Ectodermal cell (in vitro differentiated cells): ENCODE measurements around the gene GAN.

ENCODE experiments used
- H3K27ac ChIP-seq: 2 replicates; pipeline ENCODE4 v1.7.0; 2013; ENCODE audit warnings: mild to moderate bottlenecking, low read depth, low read length; ENCODE audit not compliant: insufficient read depth, poor library complexity, severe bottlenecking
- H3K27me3 ChIP-seq: 2 replicates; pipeline ENCODE4 v1.7.0; 2013; ENCODE audit warnings: mild to moderate bottlenecking, low read length; ENCODE audit not compliant: insufficient read depth, control insufficient read depth, poor library complexity, severe bottlenecking
- H3K36me3 ChIP-seq: one replicate; pipeline ENCODE4 v1.7.0; 2013; ENCODE audit warnings: low read length; ENCODE audit not compliant: control insufficient read depth, insufficient read depth
- H3K4me1 ChIP-seq: one replicate; pipeline ENCODE4 v1.7.0; 2013; ENCODE audit warnings: low read length; ENCODE audit not compliant: control insufficient read depth, insufficient read depth
- H3K4me3 ChIP-seq: 2 replicates; pipeline ENCODE4 v1.7.0; 2013; ENCODE audit warnings: low read depth, low read length, control low read depth; ENCODE audit not compliant: insufficient read depth
- H3K9me3 ChIP-seq: 2 replicates; pipeline ENCODE4 v1.7.0; 2013; ENCODE audit warnings: mild to moderate bottlenecking, low read length, moderate library complexity; ENCODE audit not compliant: control insufficient read depth
- WGBS, 2 experiments: methylation state at CpG; one replicate each; pipeline ENCODE4 v1.1.7; 2013; ENCODE audit warnings: missing lambda C conversion rate in 2 of 2; 5-methylcytosine and 5-hydroxymethylcytosine counted together

Gene GAN

DNA sequence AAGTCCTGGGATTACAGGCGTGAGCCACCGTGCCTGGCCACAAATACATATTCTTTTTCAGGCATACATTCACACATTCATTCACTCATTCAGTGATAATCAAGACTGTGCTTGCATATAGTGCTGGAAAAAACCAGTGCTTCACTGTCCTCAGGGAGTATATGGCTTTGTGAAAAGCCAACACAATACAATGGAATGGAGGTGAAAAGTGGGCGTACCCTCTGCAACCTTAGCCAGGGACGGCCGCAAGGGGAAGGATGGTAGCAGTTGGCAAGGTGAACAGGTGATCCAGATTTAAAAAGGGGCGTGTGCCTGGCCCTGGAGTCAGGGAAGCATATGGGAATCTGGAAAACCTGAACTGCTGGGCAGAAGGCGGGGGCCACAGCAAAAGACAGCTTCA is 18.1 kb upstream of the GAN start:
- no peaks in the 10 kb centered on the region for H3K4me1 ChIP-seq
- no peaks in the 10 kb centered on the region for H3K9me3 ChIP-seq
- H3K36me3 ChIP-seq: no peaks in the 10 kb centered on the region
- H3K27ac ChIP-seq: no peak overlapping the region
- 80% methylated on average over 7 of the region's 7 CpGs for WGBS, 2 experiments
- H3K4me3 ChIP-seq: no peak overlapping the region
- no peaks in the 10 kb centered on the region for H3K27me3 ChIP-seq

DNA sequence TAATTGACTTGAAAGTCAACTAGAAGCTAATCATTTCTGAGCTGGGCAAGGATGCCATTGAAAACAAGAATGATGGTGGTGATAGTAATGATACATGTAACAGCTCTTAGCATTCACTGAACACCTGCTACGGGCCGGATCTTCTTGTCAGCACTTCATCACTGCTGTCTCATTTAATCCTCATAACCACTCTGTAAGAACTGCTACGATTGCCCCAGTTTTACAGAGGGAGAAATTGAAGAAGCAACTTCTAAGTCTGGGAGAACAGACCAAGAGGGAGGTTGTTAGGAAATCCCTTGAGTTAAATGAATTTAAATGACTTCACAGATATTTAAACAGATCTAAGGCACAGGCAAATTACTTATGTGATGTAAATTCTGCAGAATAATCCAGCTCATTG is 7.0 kb upstream of the GAN start:
- H3K27ac ChIP-seq: no peak overlapping the region
- H3K36me3 ChIP-seq: no peaks in the 10 kb centered on the region
- 96 to 100% methylated on average over 1 to 3 of the region's 3 CpGs for WGBS, 2 experiments

DNA sequence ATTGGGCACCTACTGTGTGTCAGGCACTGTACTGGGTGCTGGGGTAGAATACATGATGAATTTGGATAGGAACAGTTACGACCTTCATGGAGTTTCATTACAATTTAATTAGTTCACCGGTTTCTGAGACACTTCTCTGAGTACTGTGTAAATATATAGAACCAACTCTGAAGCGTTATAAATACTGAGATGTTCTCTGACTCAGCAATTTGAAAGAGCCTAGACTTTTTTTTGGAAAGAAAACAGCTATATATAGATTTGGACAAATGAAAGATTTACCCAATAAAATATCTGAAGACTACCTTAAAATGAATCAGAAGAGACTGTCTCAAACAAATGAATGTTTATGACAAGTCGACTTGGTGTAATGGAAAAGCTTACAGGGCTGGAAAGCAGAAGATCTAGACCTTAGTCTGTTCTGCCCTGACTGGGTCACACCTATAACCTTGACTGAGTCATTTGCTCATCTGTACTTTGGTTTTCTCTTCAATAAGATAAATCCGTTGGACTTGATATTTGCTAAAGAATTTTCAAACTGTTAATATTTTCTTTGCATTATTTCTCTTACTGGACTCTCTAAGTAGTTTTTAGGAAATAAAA is 4.6 kb upstream of the GAN start:
- Histone ChIP-seq H3K9me3 (no peaks in the 10 kb centered on the region), H3K27me3 (no peaks in the 10 kb centered on the region), H3K27ac (no peak overlapping the region), H3K4me3 (no peak overlapping the region), H3K36me3 (no peaks in the 10 kb centered on the region), H3K4me1 (peaks cover 6% of the 10 kb centered on the region)
- WGBS, 2 experiments: 93 to 96% methylated on average over 4 to 5 of the region's 5 CpGs

More for the DNA sequence above, 7.0 kb upstream of the GAN start:
- H3K9me3 ChIP-seq: no peaks in the 10 kb centered on the region
- no peaks in the 10 kb centered on the region for H3K4me1 ChIP-seq
- no peak overlapping the region for H3K4me3 ChIP-seq
- no peaks in the 10 kb centered on the region for H3K27me3 ChIP-seq

DNA sequence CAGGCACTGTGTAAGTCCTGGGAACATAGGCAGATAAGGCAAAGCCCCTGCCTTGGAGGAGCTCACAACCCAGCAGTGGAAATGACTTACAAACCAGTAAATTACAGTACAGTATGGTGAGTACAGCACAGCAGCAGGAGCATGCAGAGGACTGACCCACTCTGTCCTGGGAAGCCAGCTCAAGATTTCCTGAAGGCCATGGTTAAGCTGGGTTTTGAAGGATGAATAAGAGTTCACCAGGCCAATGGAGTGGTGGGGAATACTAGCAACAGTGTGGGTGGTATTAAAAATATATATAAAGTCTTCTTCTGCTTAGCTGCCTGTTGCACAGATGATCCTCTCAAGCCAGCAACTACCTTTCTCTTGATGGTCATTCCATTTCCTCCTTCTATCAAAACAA is 3.0 kb upstream of the GAN start:
- Histone ChIP-seq H3K4me1 (peaks cover 6% of the 10 kb centered on the region), H3K4me3 (no peak overlapping the region), H3K27ac (no peak overlapping the region), H3K9me3 (no peaks in the 10 kb centered on the region), H3K27me3 (peaks cover 10% of the 10 kb centered on the region), H3K36me3 (no peaks in the 10 kb centered on the region)

DNA sequence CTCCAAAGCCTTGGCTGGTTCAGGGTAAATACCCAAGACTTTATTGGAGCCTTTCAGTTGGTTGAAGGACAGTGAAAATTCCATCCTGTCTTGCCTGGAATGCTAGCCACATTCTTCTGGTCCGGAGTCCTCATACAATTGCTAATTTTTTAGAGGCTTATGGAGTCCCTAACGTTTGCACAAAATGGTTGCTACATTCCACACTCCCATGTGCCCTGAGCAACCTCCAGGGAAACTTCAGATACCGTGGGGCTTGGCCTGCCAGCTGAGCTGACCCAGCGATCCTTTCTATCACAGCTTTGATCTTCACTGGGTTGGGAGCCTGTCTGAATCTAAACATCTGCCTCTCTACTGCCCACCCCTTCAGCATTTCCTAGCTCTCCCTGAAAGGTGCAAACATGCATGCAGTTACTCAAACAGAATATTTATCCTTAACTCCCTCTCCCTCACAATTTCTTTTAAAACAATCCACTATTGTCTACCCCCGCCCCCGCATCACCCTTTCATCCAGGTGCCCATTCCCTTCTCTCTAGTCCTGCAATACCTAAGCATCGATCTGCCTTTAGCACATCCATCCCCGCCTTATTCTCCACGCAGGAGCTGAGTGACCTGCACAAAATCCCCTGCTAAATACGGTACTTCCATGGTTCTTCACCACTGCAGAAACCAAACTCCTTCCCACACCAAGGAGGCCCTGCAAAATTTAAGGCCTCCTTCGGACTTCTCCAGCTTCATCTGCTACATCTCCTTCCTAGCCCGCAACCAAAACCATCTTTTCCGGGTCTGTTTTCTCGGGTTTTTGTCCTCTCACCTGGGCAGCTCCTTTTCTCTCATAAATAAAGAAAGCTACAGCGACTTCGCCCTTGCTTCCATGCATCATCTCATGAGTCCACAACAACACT is 810 bp upstream of the GAN start:
- Histone ChIP-seq H3K27ac (peak overlapping the region; percentile 52), H3K36me3 (no peaks in the 10 kb centered on the region), H3K9me3 (no peaks in the 10 kb centered on the region), H3K27me3 (peaks cover 10% of the 10 kb centered on the region), H3K4me1 (peaks cover 6% of the 10 kb centered on the region), H3K4me3 (peak overlapping the region; percentile 78)
- WGBS, 2 experiments: 1 to 2% methylated on average over 16 of the region's 16 CpGs

DNA sequence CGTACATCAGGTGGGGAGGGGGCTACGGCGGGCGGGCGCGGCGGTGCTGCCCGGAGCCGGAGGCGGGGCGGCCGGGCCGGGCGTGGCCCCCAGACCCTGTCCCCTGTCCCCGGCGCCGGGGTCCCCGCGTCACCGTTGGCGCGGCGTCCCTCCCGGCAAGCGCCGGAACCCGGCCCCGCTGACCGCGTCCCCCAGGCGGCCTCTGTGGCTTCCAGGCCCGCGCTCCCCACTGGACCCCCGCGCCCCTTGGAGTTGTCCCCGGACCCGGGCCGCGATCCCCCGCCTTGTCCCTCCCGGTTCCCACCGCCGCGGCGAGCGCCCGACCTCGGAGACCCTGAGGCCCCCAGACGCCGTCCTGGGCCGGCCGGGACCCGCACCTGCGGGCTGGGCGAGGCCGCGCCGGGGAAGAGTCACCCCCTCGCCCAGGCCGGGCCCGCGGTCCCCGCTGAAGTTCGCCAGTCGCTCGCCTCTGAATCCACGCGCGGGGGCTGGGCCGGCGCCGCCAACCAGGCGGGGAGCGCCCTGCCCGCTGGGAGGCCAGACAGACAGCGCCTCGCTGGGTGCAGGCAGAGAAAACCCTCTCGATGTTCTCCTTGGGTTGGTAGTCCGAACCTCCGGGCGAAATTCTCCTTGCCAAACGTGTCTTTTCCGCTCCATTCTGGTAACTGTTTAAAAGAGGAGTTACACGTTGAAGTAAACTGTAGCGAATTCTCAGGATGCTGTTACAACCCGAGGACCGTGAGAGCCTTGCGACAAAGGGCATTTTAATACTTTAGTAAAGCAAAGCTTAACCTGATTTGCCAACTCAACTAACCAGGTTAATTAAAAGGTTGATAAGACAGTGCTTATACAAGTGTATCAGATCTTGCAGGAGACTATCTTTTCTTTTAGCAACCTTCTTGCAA is 761 bp downstream of the GAN start:
- 1% methylated on average over 88 of the region's 88 CpGs for WGBS, 2 experiments
- H3K4me1 ChIP-seq: peaks cover 6% of the 10 kb centered on the region

DNA sequence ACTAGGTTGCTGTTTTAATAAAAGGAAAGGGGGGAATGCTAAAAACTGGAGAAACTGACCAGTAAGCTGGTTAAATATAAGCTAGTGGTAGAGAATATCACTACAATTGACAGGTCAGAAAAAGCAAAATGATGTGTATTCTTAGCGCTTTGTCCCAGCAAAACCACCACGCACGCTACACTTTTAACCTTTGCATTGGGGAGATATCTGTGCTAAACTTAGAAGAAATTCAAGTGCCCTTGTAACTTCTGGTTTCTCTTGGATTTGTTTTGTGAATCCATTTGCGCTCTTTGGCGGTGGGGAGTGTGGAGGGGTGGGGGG is 1.4 kb downstream of the GAN start:
- Histone ChIP-seq H3K4me1 (peaks cover 6% of the 10 kb centered on the region), H3K9me3 (no peaks in the 10 kb centered on the region), H3K4me3 (peak overlapping the region; percentile 78), H3K27ac (no peak overlapping the region), H3K27me3 (peaks cover 10% of the 10 kb centered on the region), H3K36me3 (no peaks in the 10 kb centered on the region)
- 66 to 68% methylated on average over 5 of the region's 5 CpGs for WGBS, 2 experiments

More for the DNA sequence above, 761 bp downstream of the GAN start:
- peak overlapping the region; percentile 78 for H3K4me3 ChIP-seq
- peak overlapping the region; percentile 66 for H3K27ac ChIP-seq
- H3K9me3 ChIP-seq: no peaks in the 10 kb centered on the region
- peaks cover 10% of the 10 kb centered on the region for H3K27me3 ChIP-seq
- H3K36me3 ChIP-seq: no peaks in the 10 kb centered on the region

DNA sequence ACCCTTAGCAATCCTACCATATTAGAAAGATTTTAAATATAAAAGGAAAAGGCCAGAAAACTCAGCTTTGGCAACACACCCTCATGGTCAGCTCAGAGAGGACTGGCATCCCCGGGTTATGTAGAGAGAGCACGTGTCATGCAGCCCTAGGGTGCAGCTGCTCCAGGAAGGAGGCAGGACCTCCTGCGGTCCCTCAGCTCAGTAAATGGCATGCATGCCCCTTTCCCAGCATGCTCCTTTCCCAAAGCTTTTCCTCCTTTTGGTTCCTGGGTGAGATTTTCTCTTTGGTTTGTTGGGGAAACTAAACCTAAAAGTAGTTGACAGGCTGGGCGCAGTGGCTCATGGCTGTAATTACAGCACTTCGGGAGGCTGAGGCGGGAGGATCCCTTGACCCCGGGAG is 3.9 kb downstream of the GAN start:
- Histone ChIP-seq H3K4me1 (no peaks in the 10 kb centered on the region), H3K36me3 (no peaks in the 10 kb centered on the region), H3K27me3 (peaks cover 10% of the 10 kb centered on the region), H3K4me3 (no peak overlapping the region), H3K9me3 (no peaks in the 10 kb centered on the region), H3K27ac (no peak overlapping the region)
- WGBS, 2 experiments: 71 to 80% methylated on average over 7 of the region's 7 CpGs

DNA sequence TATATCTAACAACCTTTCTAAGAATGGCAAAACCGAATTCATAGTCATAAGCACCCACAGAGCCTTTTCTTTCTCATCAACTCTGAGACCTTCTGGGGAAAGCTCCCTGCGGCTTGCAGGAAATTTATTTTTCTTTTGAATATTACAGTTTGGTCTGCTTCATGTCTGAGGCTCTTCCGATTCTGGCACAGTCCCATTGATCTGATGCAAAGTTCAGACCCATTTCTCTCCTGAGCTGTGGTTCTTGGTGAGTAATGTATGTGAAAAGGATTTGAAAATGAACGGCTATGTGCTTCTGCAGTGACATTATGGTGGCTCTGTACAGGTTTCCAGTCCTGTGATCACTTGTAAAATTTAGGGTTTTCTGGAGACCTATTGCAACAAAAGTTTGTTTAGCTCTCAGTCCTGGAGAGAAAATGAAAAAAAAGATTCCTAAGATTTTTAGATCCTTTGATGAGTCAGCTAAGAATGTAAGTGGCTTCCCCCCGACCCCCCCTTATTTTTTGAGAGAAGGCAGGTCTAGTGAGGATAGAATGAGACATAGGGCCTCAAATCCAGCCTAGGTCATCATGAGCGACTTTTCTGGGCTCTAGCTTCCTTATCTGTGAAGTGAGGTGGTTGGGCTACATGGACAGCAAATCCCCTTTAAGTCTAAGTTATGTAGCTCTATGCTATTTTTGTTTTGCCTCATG is 4.6 kb downstream of the GAN start:
- H3K4me1 ChIP-seq: no peaks in the 10 kb centered on the region
- WGBS, 2 experiments: 80 to 81% methylated on average over 6 of the region's 6 CpGs
- no peaks in the 10 kb centered on the region for H3K9me3 ChIP-seq
- H3K27ac ChIP-seq: no peak overlapping the region
- H3K36me3 ChIP-seq: no peaks in the 10 kb centered on the region
- H3K27me3 ChIP-seq: peaks cover 10% of the 10 kb centered on the region
- H3K4me3 ChIP-seq: no peak overlapping the region
